Right lobe of liver (tissue), 4 donors: ENCODE measurements around the gene EBP.

ENCODE experiments used
- CTCF ChIP-seq, 4 donors: fragments of 200-600 bp in 3 of 4; fragments of 450-650 bp in 1 of 4; IDR thresholded peaks; one replicate each; pipeline versions ENCODE4 v1.5.1 to v1.8.0; 2016 to 2022; ENCODE audit warnings: antibody characterized with exemption in 4 of 4, mild to moderate bottlenecking in 2 of 4
- POLR2A ChIP-seq: fragments of 450-650 bp; IDR thresholded peaks from one replicate; pipeline ENCODE4 v1.6.1; 2017; ENCODE audit warnings: antibody characterized with exemption, mild to moderate bottlenecking
- donor health status: DM: no; HTN: no; CAD: no.
- donor health status: DM: no; HTN: no; CAD: no.
- donor health status: DM: no; HTN: yes; CAD: no.

- TF ChIP-seq CTCF (IDR thresholded peaks at IDR 0.05) (no peak), POLR2A (no peak)
Observed at GRCh38 chrX:48496660-48497059, 24.9 kb upstream of the EBP start.
